Stimulated activated CD8-positive, alpha-beta memory T cell treated with anti-CD3 and anti-CD28 coated beads, Interleukin-15, amount 100 ng/mL, for 48 hours (primary cell): ENCODE data around the gene BCAN.
A peak's percentile ranks its signal among the peaks of the same experiment; 100 is the strongest.

Experiments
- DNase-seq, 2 donors: peaks; one replicate each; pipeline ENCODE4 v3.0.0-alpha.2; 2020; ENCODE audit warnings: low read depth in 2 of 2

Gene BCAN

DNA sequence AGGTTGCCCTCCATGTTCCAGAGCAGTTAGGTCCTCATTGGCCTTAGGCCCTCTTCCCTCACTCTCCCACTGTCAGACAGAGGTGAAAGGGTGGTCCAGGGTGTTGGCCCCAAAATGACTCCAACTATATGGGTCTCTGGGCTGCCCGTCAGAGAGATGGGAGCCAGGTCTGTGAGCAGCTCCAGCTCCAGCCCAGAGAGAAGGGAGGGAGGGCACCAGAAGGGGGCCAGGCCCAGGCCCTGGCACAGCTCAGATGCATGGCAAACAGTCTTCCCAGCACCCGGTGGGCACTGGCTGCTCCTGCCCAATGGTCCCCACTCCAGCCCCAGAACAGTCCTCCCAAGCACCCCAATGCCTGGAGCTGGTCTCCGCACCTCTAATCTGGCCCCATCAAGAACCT is 2.2 kb downstream of the BCAN start:
- DNase-seq = no peak

- no peak for DNase-seq
These were observed 2.7 kb downstream of the BCAN start for GRCh38 chr1:156644640-156645039.

DNA sequence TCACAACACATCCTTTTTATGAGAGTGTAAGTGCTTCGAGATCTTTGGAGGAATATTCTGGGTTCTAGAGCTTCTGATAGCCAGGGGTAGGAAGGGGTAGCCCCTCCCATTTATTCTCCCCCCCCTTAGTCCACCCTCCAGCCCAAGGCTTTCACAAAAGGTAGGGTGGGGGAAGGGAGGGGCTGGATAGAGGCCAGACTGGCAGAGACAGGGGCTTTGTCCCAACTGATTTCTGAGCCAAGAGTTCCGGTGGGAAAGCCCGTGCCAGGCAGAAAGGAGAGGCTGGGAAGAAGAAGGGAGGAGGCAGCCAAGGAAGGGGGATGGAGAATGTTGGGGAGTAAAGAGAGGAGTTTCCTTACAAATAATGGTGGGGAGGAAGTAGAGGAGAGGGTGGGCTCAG is 3.1 kb downstream of the BCAN start:
- DNase-seq = no peak

- DNase-seq = no peak
These were observed 3.7 kb downstream of the BCAN start for GRCh38 chr1:156645666-156646065.

DNA sequence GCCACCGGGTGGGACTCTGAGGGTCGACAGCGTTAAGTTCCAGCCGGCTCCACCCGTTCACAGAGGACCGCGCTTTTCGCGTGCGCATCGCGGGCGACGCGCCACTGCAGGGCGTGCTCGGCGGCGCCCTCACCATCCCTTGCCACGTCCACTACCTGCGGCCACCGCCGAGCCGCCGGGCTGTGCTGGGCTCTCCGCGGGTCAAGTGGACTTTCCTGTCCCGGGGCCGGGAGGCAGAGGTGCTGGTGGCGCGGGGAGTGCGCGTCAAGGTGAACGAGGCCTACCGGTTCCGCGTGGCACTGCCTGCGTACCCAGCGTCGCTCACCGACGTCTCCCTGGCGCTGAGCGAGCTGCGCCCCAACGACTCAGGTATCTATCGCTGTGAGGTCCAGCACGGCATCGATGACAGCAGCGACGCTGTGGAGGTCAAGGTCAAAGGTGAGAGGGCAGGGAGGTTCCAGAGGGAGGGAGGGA is 4.9 kb downstream of the BCAN start:
- no peak for DNase-seq

- no peak for DNase-seq
These were observed 5.4 kb downstream of the BCAN start for GRCh38 chr1:156647351-156647750.

- DNase-seq = no peak
These were observed 6.6 kb downstream of the BCAN start for GRCh38 chr1:156648496-156648895.

- DNase-seq = no peak
These were observed 7.0 kb downstream of the BCAN start for GRCh38 chr1:156648951-156649350.

DNA sequence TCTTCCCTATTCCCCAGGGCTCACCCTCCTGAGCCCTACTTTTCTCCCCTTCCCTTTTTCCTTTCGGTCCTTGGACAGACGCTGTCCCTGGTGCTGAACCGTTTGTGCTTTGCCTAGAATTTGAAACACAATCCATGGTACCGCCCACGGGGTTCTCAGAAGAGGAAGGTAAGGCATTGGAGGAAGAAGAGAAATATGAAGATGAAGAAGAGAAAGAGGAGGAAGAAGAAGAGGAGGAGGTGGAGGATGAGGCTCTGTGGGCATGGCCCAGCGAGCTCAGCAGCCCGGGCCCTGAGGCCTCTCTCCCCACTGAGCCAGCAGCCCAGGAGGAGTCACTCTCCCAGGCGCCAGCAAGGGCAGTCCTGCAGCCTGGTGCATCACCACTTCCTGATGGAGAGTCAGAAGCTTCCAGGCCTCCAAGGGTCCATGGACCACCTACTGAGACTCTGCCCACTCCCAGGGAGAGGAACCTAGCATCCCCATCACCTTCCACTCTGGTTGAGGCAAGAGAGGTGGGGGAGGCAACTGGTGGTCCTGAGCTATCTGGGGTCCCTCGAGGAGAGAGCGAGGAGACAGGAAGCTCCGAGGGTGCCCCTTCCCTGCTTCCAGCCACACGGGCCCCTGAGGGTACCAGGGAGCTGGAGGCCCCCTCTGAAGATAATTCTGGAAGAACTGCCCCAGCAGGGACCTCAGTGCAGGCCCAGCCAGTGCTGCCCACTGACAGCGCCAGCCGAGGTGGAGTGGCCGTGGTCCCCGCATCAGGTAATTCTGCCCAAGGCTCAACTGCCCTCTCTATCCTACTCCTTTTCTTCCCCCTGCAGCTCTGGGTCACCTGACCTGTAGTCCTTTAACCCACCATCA is 10.4 kb downstream of the BCAN start:
- DNase-seq = no peak

DNA sequence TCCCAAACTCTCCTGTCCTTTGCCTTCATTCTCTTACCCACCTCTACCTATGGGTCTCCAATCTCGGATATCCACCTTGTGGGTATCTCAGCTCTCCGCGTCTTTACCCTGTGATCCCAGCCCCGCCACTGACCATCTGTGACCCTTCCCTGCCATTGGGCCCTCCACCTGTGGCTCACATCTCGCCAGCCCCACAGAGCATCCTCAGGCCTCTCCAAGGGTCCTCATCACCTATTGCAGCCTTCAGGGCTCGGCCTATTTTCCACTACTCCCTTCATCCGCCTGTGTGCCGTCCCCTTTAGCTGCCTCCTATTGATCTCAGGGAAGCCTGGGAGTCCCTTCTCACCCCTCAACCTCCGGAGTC is 11.1 kb downstream of the BCAN start:
- no peak for DNase-seq

- DNase-seq = no peak
These were observed 12.8 kb downstream of the BCAN start for GRCh38 chr1:156654700-156655099.

DNA sequence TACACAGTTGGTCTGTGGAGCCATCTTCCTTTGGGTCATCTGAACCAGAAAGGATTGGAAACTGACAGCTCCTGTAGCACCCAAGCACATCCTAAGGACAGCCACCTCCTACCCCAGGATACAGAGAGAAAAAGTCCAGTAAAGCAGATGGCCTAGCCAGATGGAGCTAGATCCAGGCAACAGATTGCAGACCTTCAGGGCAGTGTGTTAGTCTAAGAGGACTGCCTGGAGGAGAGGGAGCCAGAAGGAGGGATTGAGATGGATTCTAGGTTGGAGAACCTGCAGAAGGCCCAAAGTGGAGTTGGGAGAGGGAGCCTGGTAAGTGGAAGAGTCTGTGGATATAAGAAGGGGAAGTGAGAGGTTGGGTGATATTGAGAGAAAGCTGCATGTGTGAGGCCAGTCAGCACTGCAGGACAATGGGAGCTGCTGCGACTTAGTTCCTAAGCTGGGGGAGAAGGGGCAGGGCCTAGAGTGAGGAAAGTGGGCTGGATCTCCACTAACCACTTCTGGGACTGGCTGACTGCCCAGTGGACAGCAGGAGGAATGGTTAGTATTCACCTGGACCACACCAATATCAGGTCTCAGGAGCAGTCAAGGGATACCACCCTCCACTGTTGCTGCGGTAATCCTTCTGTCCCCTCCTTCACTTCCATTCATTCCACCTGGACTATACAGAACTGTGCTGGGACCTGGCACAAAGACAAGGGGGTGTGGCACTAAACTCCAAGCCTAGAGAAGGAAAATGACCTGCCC is 13.4 kb downstream of the BCAN start:
- DNase-seq = no peak

- no peak for DNase-seq
These were observed 14.1 kb downstream of the BCAN start for GRCh38 chr1:156655904-156656516.

GRCh38 chr1:156656806-156657740 is 15.2 kb downstream of the BCAN start:
- peak; percentile 54 to 56 for DNase-seq

GRCh38 chr1:156657741-156658319 is 15.9 kb downstream of the BCAN start:
- no peak for DNase-seq

- DNase-seq = no peak
These were observed 16.6 kb downstream of the BCAN start for GRCh38 chr1:156658496-156658895.

- no peak for DNase-seq
These were observed 17.1 kb downstream of the BCAN start for GRCh38 chr1:156658945-156659574.

- DNase-seq = no peak
These were observed 17.7 kb downstream of the BCAN start for GRCh38 chr1:156659661-156659987.

GRCh38 chr1:156659988-156660751 is 18.3 kb downstream of the BCAN start:
- DNase-seq = peak; percentile 90 to 95

GRCh38 chr1:156660752-156661112 is 18.8 kb downstream of the BCAN start:
- no peak for DNase-seq
